K562 (cell line): ENCODE measurements around the gene HEXIM2. TPM values are rescaled to one million over a fixed set of nuclear protein-coding genes. Genes with fewer than 3 reads are reported as not detected.

Source experiments
- ATAC-seq: fragments of 200-7000 bp; cut with Tn5 transposase; 3 replicates; pipeline ENCODE4 v1.9.1; 2020; ENCODE audit warnings: moderate library complexity
- BruUV-seq: library from RNA; stranded (reverse); fragments of 400-500 nt; replicated peaks from 2 replicates; lab custom pipeline; 2021; lab: Mats Ljungman, UMichigan
- CTCF ChIA-PET: fragments of 300-600 bp; formaldehyde crosslinking; extraction: SDS; loops from one replicate; lab custom pipeline; 2021; ENCODE audit warnings: low intra/inter-chr PET ratio; lab: Yijun Ruan, JAX
- POLR2A ChIA-PET: fragments of 300-600, 350-650 bp; sonication (Branson Sonifier 250); formaldehyde crosslinking; extraction: SDS; loops from one replicate; lab custom pipeline; 2021; ENCODE audit warnings: antibody characterized with exemption, inconsistent platforms; lab: Yijun Ruan, JAX
- DNase-seq, 4 experiments: peaks; one replicate each; pipeline versions ENCODE4 v3.0.0 to v3.0.0-alpha.2; 2011 to 2018; ENCODE audit warnings: low spot score in 3 of 4, mixed read lengths in 3 of 4; ENCODE audit errors: extremely low read depth in 1 of 4
- FAIRE-seq: peaks from 2 replicates; lab custom pipeline; 2011; peaks lifted over from hg19 to GRCh38; lab: Jason Lieb, UNC
- H2AFZ ChIP-seq: 2 replicates; pipeline ENCODE4 v1.6.0; 2011; ENCODE audit warnings: low read depth, low read length, control low read depth, inconsistent platforms
- H3K27ac ChIP-seq: fragments of 200-600 bp; 3 replicates; pipeline ENCODE4 v1.8.0; 2011; ENCODE audit warnings: low read depth, mild to moderate bottlenecking, control low read depth, inconsistent platforms, low read length, moderate library complexity, mixed read lengths; ENCODE audit errors: extremely low read depth
- H3K27me3 ChIP-seq, 2 experiments: fragments of 300-600 bp in 1 of 2; 2 replicates in 1 of 2; 3 replicates in 1 of 2; pipeline versions ENCODE4 v1.6.0 to v1.8.0; 2011; ENCODE audit warnings: inconsistent platforms in 2 of 2, low read length in 2 of 2, mild to moderate bottlenecking in 1 of 2, mixed read lengths in 1 of 2, moderate library complexity in 1 of 2; ENCODE audit not compliant: control insufficient read depth in 2 of 2, insufficient read depth in 2 of 2
- H3K36me3 ChIP-seq: fragments of 300-600 bp; 3 replicates; pipeline ENCODE4 v1.8.0; 2011; ENCODE audit warnings: mild to moderate bottlenecking, low read length, inconsistent platforms; ENCODE audit not compliant: control insufficient read depth, insufficient read depth
- H3K4me1 ChIP-seq, 2 experiments: fragments of 200-600 bp in 1 of 2; replicated peaks in 1 of 2; 2 replicates in 1 of 2; 3 replicates in 1 of 2; pipeline versions ENCODE4 v1.5.1 to v1.8.0; 2011; ENCODE audit warnings: inconsistent platforms in 2 of 2, low read length in 2 of 2, mild to moderate bottlenecking in 1 of 2, mixed read lengths in 1 of 2, moderate library complexity in 1 of 2; ENCODE audit not compliant: control insufficient read depth in 2 of 2, insufficient read depth in 2 of 2
- H3K4me2 ChIP-seq: 2 replicates; pipeline ENCODE4 v1.6.1; 2011; ENCODE audit warnings: low read length, control low read depth, inconsistent platforms, mixed read lengths; ENCODE audit not compliant: insufficient read depth
- H3K4me3 ChIP-seq: fragments of 200-600 bp; sonication (generic), shearing (Covaris generic); 2 replicates; pipeline ENCODE4 v1.5.1; 2016; ENCODE audit warnings: control low read depth, inconsistent platforms
- H3K79me2 ChIP-seq: fragments of 200-600 bp; 3 replicates; pipeline ENCODE4 v1.8.0; 2011; ENCODE audit warnings: low read length, inconsistent platforms; ENCODE audit not compliant: control insufficient read depth, insufficient read depth
- H3K9ac ChIP-seq, 2 experiments: 2 replicates each; pipeline versions ENCODE4 v1.6.0 to v1.6.1; 2011; ENCODE audit warnings: low read depth in 2 of 2, low read length in 2 of 2, control low read depth in 1 of 2, inconsistent platforms in 1 of 2, mild to moderate bottlenecking in 1 of 2, mixed read lengths in 1 of 2; ENCODE audit not compliant: insufficient read depth in 1 of 2
- H3K9me1 ChIP-seq: one replicate; pipeline ENCODE4 v1.6.0; 2011; ENCODE audit warnings: inconsistent platforms, mild to moderate bottlenecking, low read length, moderate library complexity; ENCODE audit not compliant: control insufficient read depth, insufficient read depth
- H3K9me3 ChIP-seq: replicated peaks from 2 replicates; pipeline ENCODE4 v1.5.1; 2011; ENCODE audit warnings: low read depth, low read length, inconsistent platforms; ENCODE audit not compliant: control insufficient read depth, insufficient read depth
- H4K20me1 ChIP-seq: replicated peaks from 2 replicates; pipeline ENCODE4 v1.6.1; 2011; ENCODE audit warnings: low read length, inconsistent platforms, mixed read lengths; ENCODE audit not compliant: control insufficient read depth, insufficient read depth
- SRSF9 ChIP-seq: fragments of 200-400 bp; formaldehyde crosslinking; IDR thresholded peaks from 2 replicates; pipeline ENCODE4 v1.6.1; 2017; ENCODE audit warnings: low read depth, low read length, borderline replicate concordance
- TARDBP ChIP-seq: fragments of 450-650 bp; IDR thresholded peaks from 2 replicates; pipeline ENCODE4 v1.6.1; 2016
- ZNF12 ChIP-seq: sonication (generic); formaldehyde crosslinking; IDR thresholded peaks from 2 replicates; pipeline ENCODE4 v1.4.0; 2020; ENCODE audit warnings: mild to moderate bottlenecking, missing genetic modification reagents
- ZNF436 ChIP-seq: fragments of 250-450, 450-650 bp; sonication (Bioruptor Pico); formaldehyde crosslinking; IDR thresholded peaks from 2 replicates; pipeline ENCODE4 v1.7.0; 2020; ENCODE audit warnings: mild to moderate bottlenecking
- WGBS: fragments of 100-300 bp; shearing (Covaris generic); methylation state at CpG from one replicate; pipeline ENCODE4 v1.1.6; 2016; ENCODE audit warnings: low coverage, mixed read lengths; ENCODE audit not compliant: insufficient coverage; ENCODE audit errors: missing lambda C conversion rate; 5-methylcytosine and 5-hydroxymethylcytosine counted together
- in situ Hi-C: fragments of 300-500 bp; cut with MboI; formaldehyde crosslinking; loops from 4 replicates; pipeline ENCODE4 v1.15.0; 2018; ENCODE audit warnings: inconsistent platforms, mixed read lengths
- intact Hi-C: fragments of 100-400 bp; cut with micrococcal nuclease; formaldehyde crosslinking; loops from 2 replicates; pipeline ENCODE4 v1.14.2; 2022
- polyA plus RNA-seq, 8 experiments: library from polyadenylated mRNA; depleted of rRNA in 4 of 8; stranded (reverse) in 5 of 8; unstranded in 3 of 8; fragments of >200 nt; fragmentation: Nextera tagmentation in 2 of 8; fragmentation: Illumina TruSeq in 1 of 8; extraction: Ambion mirVana in 2 of 8; extraction: Trizol in 1 of 8; gene quantifications; 2 replicates each; pipeline versions ENCODE4 v1.2.1 to v1.2.3, GENCODE V29; 2011 to 2014; ENCODE audit warnings: inconsistent platforms in 1 of 8, missing spikeins in 1 of 8
- total RNA-seq, 7 experiments: library from RNA; depleted of rRNA in 6 of 7; stranded (reverse); fragments of >200 nt in 6 of 7; fragmentation: Illumina TruSeq in 2 of 7; extraction: Trizol in 2 of 7; gene quantifications; 2 replicates each; pipeline versions ENCODE4 v1.2.1 to v1.2.3, GENCODE V29; 2011 to 2021; ENCODE audit warnings: low replicate concordance in 1 of 7
- TF ChIP-seq, protein P1 (sequence below), 2 experiments: fragments of 450-650 bp; conservative IDR thresholded peaks; 2 replicates each; pipeline ENCODE4 v1.6.1; 2017; ENCODE audit warnings: mild to moderate bottlenecking in 2 of 2, moderate library complexity in 2 of 2
- TF ChIP-seq, protein P2 (sequence below): fragments of 450-650 bp; IDR thresholded peaks from 2 replicates; pipeline ENCODE4 v1.6.1; 2014; ENCODE audit warnings: low read depth, mild to moderate bottlenecking, moderate library complexity, borderline replicate concordance
- TF ChIP-seq, protein P3 (sequence below): sonication (generic); formaldehyde crosslinking; IDR thresholded peaks from 2 replicates; pipeline ENCODE4 v1.8.0; 2023; ENCODE audit warnings: missing genetic modification reagents, mild to moderate bottlenecking, borderline replicate concordance
- TF ChIP-seq, protein P4 (sequence below): fragments of 250-450 bp; sonication (Bioruptor Pico); IDR thresholded peaks from 2 replicates; pipeline ENCODE4 v1.5.0; 2021

Gene HEXIM2
- total and polyA plus RNA-seq, 9 of the 15 experiments (the other 6 are each of a cell fraction or from before 2014, with no cell fraction given), result 0.69 to 3.4 (median 1.1) TPM; not detected in 2

DNA sequence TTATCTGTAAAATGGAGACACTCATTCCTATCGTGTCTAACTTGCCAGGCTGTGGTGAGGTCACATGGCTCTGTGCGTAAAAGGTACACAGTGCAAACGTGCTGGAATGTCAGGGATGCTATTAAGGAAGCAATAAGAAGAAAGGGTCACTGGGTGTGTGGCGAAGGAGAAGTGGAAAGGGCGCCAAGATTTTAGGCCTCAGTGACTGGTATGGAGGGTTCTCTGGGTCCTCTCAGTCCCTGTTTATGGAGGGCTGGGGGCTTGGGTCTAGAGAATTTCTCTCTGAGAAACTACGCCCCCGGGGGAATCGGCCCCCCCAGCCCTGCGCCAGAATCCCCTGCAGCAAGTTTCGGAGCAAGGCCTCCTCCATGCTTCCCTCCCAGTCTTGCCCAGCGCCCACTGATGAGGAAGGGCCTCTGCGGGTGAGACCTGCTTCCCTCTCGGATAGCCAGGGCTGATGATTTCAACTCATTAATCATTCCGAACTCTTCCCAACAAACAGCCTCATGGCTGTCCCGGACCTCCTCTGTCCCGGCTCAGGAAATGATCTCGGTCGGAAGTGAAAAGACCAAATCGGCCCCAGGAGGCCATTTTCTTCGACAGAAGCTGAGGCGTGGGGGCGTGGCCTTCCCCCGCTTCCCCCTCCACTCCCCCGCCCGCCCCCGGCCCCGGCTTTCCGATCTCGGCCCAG is 14.6 kb upstream of the HEXIM2 start (continued):
- TF ChIP-seq, protein P1, sequence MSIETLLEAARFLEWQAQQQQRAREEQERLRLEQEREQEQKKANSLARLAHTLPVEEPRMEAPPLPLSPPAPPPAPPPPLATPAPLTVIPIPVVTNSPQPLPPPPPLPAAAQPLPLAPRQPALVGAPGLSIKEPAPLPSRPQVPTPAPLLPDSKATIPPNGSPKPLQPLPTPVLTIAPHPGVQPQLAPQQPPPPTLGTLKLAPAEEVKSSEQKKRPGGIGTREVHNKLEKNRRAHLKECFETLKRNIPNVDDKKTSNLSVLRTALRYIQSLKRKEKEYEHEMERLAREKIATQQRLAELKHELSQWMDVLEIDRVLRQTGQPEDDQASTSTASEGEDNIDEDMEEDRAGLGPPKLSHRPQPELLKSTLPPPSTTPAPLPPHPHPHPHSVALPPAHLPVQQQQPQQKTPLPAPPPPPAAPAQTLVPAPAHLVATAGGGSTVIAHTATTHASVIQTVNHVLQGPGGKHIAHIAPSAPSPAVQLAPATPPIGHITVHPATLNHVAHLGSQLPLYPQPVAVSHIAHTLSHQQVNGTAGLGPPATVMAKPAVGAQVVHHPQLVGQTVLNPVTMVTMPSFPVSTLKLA (conservative IDR thresholded peaks at IDR 0.05), result peak; percentile 88 to 92
- TF ChIP-seq, protein P2, sequence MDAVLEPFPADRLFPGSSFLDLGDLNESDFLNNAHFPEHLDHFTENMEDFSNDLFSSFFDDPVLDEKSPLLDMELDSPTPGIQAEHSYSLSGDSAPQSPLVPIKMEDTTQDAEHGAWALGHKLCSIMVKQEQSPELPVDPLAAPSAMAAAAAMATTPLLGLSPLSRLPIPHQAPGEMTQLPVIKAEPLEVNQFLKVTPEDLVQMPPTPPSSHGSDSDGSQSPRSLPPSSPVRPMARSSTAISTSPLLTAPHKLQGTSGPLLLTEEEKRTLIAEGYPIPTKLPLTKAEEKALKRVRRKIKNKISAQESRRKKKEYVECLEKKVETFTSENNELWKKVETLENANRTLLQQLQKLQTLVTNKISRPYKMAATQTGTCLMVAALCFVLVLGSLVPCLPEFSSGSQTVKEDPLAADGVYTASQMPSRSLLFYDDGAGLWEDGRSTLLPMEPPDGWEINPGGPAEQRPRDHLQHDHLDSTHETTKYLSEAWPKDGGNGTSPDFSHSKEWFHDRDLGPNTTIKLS, result no peak; the same call in 1 of the 2 replicates
- TF ChIP-seq, all 486 proteins: peak for 147

DNA sequence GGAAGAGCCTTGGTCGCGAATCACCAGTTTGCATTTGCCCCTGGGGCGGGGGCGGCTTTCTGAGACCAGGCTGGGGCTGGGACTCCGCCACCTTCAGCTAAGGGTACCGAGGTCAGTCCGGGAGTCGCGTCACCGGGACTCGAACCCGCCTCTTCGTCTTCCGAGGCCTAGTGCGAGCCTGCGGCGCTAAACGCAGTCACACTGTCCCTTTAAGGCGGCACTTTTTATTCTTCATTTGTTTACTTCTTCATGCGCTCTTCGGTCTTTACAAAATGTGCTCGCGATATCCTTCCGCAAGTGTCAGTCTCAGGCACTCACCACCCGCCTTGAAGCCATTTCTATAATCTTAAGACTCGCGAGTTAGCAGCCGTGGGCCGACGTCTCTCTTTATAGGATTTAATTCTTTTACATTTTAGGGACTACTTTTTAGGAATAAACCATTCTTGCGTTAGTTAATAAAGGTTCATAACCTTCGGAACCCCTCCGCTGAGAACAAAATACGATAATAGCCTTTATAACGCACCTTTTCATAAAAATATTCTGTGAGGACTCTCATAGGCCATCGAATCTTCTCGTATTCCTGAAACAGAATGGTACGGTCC is 14.0 kb upstream of the HEXIM2 start:
- ChIA-PET POLR2A (interaction anchor here (0.6 to 10.1 kb wide), 34 partner anchors 9 to 1006 kb away, joined by 3 to 497 read pairs (median 5); partner anchors contain the start of genes ACBD4, DCAKD, EFTUD2 and HEXIM2), CTCF (interaction anchor here (2.8 kb wide), 1 partner anchor 12 kb away, joined by 14 read pairs; the partner anchor contains the start of gene ACBD4)
- H3K27me3 ChIP-seq, result no peaks in the 10 kb centered on the region
- peaks cover 5% of the 10 kb centered on the region; the same call in 1 of the 2 replicates for H4K20me1 ChIP-seq
- in situ Hi-C loops (no loop called here), intact Hi-C loops (loop anchor here (1.0 to 2.0 kb wide), 3 partner anchors 12 to 49 kb away; partner anchors contain the start of genes ACBD4 and HEXIM2)
- H3K9me1 ChIP-seq, result no peaks in the 10 kb centered on the region
- peak in 3 of 4 experiments; percentile 66 to 91 (median 70) for DNase-seq
- H3K4me2 ChIP-seq, result peak overlapping the region; percentile 88
- peak overlapping the region; percentile 97 for H3K27ac ChIP-seq
- WGBS, result under 1% methylated on average over 27 of the region's 38 CpGs
- H2AFZ ChIP-seq, result peak overlapping the region; percentile 82
- peak overlapping the region; percentile 51 for H3K4me3 ChIP-seq
- peak; percentile 34 for ATAC-seq
- no TSS peak for BruUV-seq
- H3K9me3 ChIP-seq, result no peaks in the 10 kb centered on the region
- peaks cover 39 to 52% of the 10 kb centered on the region in 2 experiments for H3K4me1 ChIP-seq
- no peak for FAIRE-seq
- peak overlapping the region; percentile 96 to 99 for H3K9ac ChIP-seq
- peaks cover 54% of the 10 kb centered on the region for H3K79me2 ChIP-seq
- peaks cover 3% of the 10 kb centered on the region; the same call in 1 of the 3 replicates for H3K36me3 ChIP-seq
- TF ChIP-seq, protein P3, sequence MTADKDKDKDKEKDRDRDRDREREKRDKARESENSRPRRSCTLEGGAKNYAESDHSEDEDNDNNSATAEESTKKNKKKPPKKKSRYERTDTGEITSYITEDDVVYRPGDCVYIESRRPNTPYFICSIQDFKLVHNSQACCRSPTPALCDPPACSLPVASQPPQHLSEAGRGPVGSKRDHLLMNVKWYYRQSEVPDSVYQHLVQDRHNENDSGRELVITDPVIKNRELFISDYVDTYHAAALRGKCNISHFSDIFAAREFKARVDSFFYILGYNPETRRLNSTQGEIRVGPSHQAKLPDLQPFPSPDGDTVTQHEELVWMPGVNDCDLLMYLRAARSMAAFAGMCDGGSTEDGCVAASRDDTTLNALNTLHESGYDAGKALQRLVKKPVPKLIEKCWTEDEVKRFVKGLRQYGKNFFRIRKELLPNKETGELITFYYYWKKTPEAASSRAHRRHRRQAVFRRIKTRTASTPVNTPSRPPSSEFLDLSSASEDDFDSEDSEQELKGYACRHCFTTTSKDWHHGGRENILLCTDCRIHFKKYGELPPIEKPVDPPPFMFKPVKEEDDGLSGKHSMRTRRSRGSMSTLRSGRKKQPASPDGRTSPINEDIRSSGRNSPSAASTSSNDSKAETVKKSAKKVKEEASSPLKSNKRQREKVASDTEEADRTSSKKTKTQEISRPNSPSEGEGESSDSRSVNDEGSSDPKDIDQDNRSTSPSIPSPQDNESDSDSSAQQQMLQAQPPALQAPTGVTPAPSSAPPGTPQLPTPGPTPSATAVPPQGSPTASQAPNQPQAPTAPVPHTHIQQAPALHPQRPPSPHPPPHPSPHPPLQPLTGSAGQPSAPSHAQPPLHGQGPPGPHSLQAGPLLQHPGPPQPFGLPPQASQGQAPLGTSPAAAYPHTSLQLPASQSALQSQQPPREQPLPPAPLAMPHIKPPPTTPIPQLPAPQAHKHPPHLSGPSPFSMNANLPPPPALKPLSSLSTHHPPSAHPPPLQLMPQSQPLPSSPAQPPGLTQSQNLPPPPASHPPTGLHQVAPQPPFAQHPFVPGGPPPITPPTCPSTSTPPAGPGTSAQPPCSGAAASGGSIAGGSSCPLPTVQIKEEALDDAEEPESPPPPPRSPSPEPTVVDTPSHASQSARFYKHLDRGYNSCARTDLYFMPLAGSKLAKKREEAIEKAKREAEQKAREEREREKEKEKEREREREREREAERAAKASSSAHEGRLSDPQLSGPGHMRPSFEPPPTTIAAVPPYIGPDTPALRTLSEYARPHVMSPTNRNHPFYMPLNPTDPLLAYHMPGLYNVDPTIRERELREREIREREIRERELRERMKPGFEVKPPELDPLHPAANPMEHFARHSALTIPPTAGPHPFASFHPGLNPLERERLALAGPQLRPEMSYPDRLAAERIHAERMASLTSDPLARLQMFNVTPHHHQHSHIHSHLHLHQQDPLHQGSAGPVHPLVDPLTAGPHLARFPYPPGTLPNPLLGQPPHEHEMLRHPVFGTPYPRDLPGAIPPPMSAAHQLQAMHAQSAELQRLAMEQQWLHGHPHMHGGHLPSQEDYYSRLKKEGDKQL (CRISPR knock-in tag), result no peak
- TF ChIP-seq ZNF436 (CRISPR knock-in tag) (0 out of 2 replicates have a peak, but pooled peaks have one; percentile 3), ZNF12 (CRISPR knock-in tag) (no peak), TARDBP (peak; percentile 72; the same call in 1 of the 2 replicates), SRSF9 (no peak)
- TF ChIP-seq, protein P4, sequence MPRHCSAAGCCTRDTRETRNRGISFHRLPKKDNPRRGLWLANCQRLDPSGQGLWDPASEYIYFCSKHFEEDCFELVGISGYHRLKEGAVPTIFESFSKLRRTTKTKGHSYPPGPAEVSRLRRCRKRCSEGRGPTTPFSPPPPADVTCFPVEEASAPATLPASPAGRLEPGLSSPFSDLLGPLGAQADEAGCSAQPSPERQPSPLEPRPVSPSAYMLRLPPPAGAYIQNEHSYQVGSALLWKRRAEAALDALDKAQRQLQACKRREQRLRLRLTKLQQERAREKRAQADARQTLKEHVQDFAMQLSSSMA (CRISPR knock-in tag), result no peak
